MM.1S (cell line): ENCODE results near the gene EXOC3L4.

Experiments
- EZH2 ChIP-seq: fragments of 300-600 bp; sonication (generic); optimal IDR thresholded peaks from 2 replicates; pipeline ENCODE3; 2017; ENCODE audit warnings: low read depth, mild to moderate bottlenecking, antibody characterized with exemption, low read length, mixed read lengths
- EZH2phosphoT487 ChIP-seq: fragments of 300-600 bp; sonication (generic); IDR thresholded peaks from 2 replicates; pipeline ENCODE4 v1.6.1; 2018; ENCODE audit warnings: antibody characterized with exemption, low read length
- TF ChIP-seq, protein P1 (sequence below): fragments of 300-600 bp; sonication (generic); IDR thresholded peaks from 2 replicates; pipeline ENCODE4 v1.5.1; 2016; ENCODE audit warnings: antibody characterized with exemption, low read length, mixed read lengths

DNA sequence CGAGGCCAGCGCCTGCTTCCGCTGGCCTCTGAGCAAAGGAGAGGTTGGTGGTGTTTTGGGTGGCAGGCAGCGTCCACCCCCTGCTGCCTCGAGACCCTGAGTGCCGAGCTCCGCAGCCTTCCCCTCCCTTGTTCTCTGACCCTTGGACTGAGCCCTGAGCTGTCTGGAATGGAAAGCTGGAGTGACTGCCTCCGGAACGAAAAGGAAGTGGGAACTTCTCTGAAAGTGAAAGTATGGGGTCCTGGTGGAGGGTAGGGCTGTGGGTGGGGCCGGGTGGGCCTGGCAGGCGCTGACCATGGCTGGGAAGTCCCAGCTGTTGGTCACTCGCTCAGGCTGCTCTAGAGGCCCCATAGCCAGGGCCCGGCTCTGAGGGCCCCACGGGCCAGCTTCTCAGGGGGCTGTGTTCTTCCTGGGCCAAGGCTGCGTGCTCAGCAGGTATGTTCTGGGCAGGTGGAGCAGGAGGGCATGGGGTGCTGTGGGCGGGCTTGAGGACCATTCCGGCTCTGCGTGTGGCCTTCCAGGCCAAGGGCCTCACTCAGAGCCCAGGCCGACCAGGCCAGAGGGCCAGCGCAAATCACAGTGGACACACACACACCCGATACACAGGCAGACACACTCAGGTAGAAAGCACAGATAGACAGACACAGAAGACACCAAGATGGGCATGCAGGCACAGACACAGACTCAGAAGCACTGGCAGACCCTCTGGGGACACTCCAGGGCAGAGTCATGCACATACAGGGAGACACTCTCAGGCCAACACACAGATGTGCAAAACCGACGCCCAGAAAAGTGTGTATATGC lies at the start of gene EXOC3L4:
- TF ChIP-seq, protein P1, sequence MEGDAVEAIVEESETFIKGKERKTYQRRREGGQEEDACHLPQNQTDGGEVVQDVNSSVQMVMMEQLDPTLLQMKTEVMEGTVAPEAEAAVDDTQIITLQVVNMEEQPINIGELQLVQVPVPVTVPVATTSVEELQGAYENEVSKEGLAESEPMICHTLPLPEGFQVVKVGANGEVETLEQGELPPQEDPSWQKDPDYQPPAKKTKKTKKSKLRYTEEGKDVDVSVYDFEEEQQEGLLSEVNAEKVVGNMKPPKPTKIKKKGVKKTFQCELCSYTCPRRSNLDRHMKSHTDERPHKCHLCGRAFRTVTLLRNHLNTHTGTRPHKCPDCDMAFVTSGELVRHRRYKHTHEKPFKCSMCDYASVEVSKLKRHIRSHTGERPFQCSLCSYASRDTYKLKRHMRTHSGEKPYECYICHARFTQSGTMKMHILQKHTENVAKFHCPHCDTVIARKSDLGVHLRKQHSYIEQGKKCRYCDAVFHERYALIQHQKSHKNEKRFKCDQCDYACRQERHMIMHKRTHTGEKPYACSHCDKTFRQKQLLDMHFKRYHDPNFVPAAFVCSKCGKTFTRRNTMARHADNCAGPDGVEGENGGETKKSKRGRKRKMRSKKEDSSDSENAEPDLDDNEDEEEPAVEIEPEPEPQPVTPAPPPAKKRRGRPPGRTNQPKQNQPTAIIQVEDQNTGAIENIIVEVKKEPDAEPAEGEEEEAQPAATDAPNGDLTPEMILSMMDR, result no peak
- TF ChIP-seq EZH2phosphoT487, result no peak
- TF ChIP-seq EZH2, result no peak
